ENCODE data around the gene CCDC28B. TPM values are rescaled to one million over a fixed set of nuclear protein-coding genes. Genes with fewer than 3 reads are reported as not detected.

Gene CCDC28B
- total RNA-seq, 1 experiment from 2014 or later: 15.6 TPM

DNA sequence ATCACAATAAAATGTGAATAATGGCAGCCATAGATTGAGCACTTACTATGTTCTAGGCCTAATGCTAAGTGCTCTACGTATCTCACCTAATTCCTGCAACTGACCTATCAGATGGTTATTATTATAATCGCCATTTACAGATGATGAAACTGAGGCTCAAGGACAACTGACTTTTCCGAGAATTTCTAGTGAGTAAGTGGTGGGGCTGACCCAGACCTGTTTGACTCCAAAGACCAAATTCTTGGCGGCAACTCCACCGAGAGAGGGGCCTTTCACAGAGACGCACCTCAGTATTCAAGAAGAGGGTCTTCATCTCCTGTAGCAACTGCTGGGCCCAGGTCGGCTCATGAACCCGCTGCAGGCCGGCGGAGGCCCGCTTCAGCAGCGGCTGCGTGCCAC is 21.2 kb downstream of the CCDC28B start:
- TSS peak; percentile 36 for BruUV-seq (replicated peaks)
- no peak for DNase-seq (ENCODE audit: low spot score)
- CTCF ChIA-PET: interaction anchor here (0.7 kb wide), 1 partner anchor 193 kb away, joined by 4 read pairs; no protein-coding TSS in a partner anchor
- H3K4me1 ChIP-seq (ENCODE audit: insufficient read depth, low read length, poor library complexity, severe bottlenecking): peaks cover 17% of the 10 kb centered on the region
- peak overlapping the region; percentile 85 for H3K4me3 ChIP-seq (ENCODE audit: low read depth, low read length, poor library complexity, severe bottlenecking)
- H3K27ac ChIP-seq (ENCODE audit: low read depth, low read length, poor library complexity, severe bottlenecking): peak overlapping the region; percentile 89
- H3K27me3 ChIP-seq (replicated peaks; ENCODE audit: insufficient read depth, low read depth, low read length, poor library complexity): no peaks in the 10 kb centered on the region
- intact Hi-C loops (cut with micrococcal nuclease; ENCODE audit: unreplicated experiment): loop anchor here (10.0 kb wide), 1 partner anchor 113 kb away; the partner anchor contains the start of gene MARCKSL1
- no peaks in the 10 kb centered on the region for H3K9me3 ChIP-seq (ENCODE audit: low read depth, low read length, poor library complexity, severe bottlenecking)
- POLR2A ChIA-PET (ENCODE audit: low non-redundant PET): no interaction called here
- TF ChIP-seq CTCF (conservative IDR thresholded peaks at IDR 0.05; ENCODE audit: low read depth, low read length) (no peak), EZH2 (IDR thresholded peaks at IDR 0.05; ENCODE audit: borderline replicate concordance, low read depth, low read length, poor library complexity, severe bottlenecking) (no peak)
- peaks cover 24% of the 10 kb centered on the region for H3K36me3 ChIP-seq (ENCODE audit: insufficient read depth, low read length, poor library complexity, severe bottlenecking)

DNA sequence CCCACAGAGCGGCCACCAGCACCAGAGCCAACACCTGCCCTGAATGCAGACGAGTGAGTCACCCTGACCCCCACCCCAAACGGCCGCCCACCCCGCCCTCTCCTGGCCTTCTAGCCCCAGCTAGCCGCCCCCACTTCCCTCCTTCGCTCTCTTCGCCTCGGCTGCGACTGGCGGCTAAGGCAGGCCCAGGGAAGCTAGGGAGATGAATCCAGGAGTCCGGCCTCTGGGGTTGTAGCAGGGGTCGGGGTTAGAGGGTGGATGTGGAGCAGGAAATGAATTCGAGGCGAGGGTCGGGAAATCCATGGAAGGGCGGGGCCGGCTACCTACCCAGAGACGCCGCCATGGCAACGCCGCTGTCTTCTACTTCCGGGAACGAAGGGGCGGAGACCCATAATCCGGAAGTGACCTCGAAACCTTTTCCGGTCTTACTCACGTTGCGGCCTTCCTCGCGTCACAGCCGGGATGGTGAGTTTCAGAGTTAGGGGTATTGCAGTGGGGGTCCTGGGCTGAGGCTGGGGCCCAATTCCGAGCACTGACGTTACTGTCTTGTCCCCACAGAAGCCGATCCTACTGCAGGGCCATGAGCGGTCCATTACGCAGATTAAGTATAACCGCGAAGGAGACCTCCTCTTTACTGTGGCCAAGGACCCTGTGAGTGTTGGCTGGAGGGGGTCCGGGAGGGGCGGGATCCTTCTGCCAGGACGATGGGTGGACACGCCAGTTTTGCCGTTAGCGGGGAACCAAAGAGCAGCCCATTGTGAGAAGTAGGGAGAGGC is 21.8 kb downstream of the CCDC28B start, which contains the start of the genes EIF3I and TMEM234:
TSS of gene EIF3I (plus strand) at position 428 of the 776 bp plus-strand sequence. CDS start at position 463, 35 bp downstream.
TSS of gene TMEM234 (minus strand) at position 374 of the 776 bp plus-strand sequence. CDS start at position 343, 31 bp downstream.
- H3K27ac ChIP-seq (ENCODE audit: low read depth, low read length, poor library complexity, severe bottlenecking): peak within 1 kb of the TSS; percentile 89
- no TSS peak for BruUV-seq (replicated peaks)
- peak within 1 kb of the TSS; percentile 85 for H3K4me3 ChIP-seq (ENCODE audit: low read depth, low read length, poor library complexity, severe bottlenecking)
- peaks cover 28% of the 10 kb centered on the region for H3K36me3 ChIP-seq (ENCODE audit: insufficient read depth, low read length, poor library complexity, severe bottlenecking)
- no peaks in the 10 kb centered on the region for H3K27me3 ChIP-seq (replicated peaks; ENCODE audit: insufficient read depth, low read depth, low read length, poor library complexity)
- ChIA-PET CTCF (no interaction called here), POLR2A (ENCODE audit: low non-redundant PET) (no interaction called here)
- peak; percentile 95 for DNase-seq (ENCODE audit: low spot score)
- intact Hi-C loops (cut with micrococcal nuclease; ENCODE audit: unreplicated experiment): loop anchor here (10.0 kb wide), 1 partner anchor 113 kb away; the partner anchor contains the start of gene MARCKSL1
- TF ChIP-seq EZH2 (IDR thresholded peaks at IDR 0.05; ENCODE audit: borderline replicate concordance, low read depth, low read length, poor library complexity, severe bottlenecking) (no peak), CTCF (conservative IDR thresholded peaks at IDR 0.05; ENCODE audit: low read depth, low read length) (no peak)
- H3K9me3 ChIP-seq (ENCODE audit: low read depth, low read length, poor library complexity, severe bottlenecking): no peaks in the 10 kb centered on the region
- peaks cover 17% of the 10 kb centered on the region for H3K4me1 ChIP-seq (ENCODE audit: insufficient read depth, low read length, poor library complexity, severe bottlenecking)

DNA sequence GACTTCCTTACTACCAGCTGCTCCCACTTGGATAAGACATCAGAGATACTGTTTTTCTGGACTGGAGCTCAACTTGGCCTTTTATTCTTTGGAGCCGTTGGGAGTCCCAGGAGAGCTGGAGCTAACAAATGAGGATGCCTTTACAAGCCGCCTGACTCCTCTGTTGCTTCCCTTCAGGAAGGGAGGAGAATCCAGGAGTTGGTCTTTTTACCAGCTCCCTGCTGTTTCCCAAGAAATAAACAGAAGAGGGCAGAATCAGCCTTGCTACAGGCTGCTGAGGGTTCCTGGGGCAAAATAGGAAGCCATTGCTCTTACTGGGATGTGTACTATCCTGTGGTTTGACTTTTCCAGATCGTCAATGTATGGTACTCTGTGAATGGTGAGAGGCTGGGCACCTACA is 23.3 kb downstream of the CCDC28B start:
- Histone ChIP-seq H3K9me3 (ENCODE audit: low read depth, low read length, poor library complexity, severe bottlenecking) (no peaks in the 10 kb centered on the region), H3K4me1 (ENCODE audit: insufficient read depth, low read length, poor library complexity, severe bottlenecking) (peaks cover 17% of the 10 kb centered on the region), H3K27ac (ENCODE audit: low read depth, low read length, poor library complexity, severe bottlenecking) (no peak overlapping the region), H3K36me3 (ENCODE audit: insufficient read depth, low read length, poor library complexity, severe bottlenecking) (peaks cover 43% of the 10 kb centered on the region), H3K27me3 (replicated peaks; ENCODE audit: insufficient read depth, low read depth, low read length, poor library complexity) (no peaks in the 10 kb centered on the region), H3K4me3 (ENCODE audit: low read depth, low read length, poor library complexity, severe bottlenecking) (peak overlapping the region; percentile 85)
- TF ChIP-seq EZH2 (IDR thresholded peaks at IDR 0.05; ENCODE audit: borderline replicate concordance, low read depth, low read length, poor library complexity, severe bottlenecking) (no peak), CTCF (conservative IDR thresholded peaks at IDR 0.05; ENCODE audit: low read depth, low read length) (no peak)
- DNase-seq (ENCODE audit: low spot score): no peak
- POLR2A ChIA-PET (ENCODE audit: low non-redundant PET): no interaction called here
- CTCF ChIA-PET: no interaction called here
- BruUV-seq (replicated peaks): no TSS peak
- intact Hi-C loops (cut with micrococcal nuclease; ENCODE audit: unreplicated experiment): loop anchor here (10.0 kb wide), 1 partner anchor 111 kb away; the partner anchor contains the start of gene MARCKSL1
